K562 (cell line): ENCODE data around the gene LDLR. TPM values are rescaled to one million over a fixed set of nuclear protein-coding genes. Genes with fewer than 3 reads are reported as not detected.
A peak's percentile ranks its signal among the peaks of the same experiment; 100 is the strongest.

Experiments used
- BRCA1 ChIP-seq, 2 experiments: fragments of 450-650 bp in 1 of 2; sonication (generic) in 1 of 2; formaldehyde crosslinking in 1 of 2; IDR thresholded peaks; 2 replicates each; pipeline versions ENCODE4 v1.5.0 to v1.6.1; 2017 to 2020; ENCODE audit warnings: mild to moderate bottlenecking in 1 of 2, missing genetic modification reagents in 1 of 2
- DACH1 ChIP-seq: fragments of 450-650 bp; IDR thresholded peaks from 2 replicates; pipeline ENCODE4 v1.6.1; 2018; ENCODE audit not compliant: partially characterized antibody
- ETV5 ChIP-seq: sonication (generic); formaldehyde crosslinking; IDR thresholded peaks from 2 replicates; pipeline ENCODE4 v1.4.0; 2020; ENCODE audit warnings: low read depth, mild to moderate bottlenecking, missing genetic modification reagents
- JUND ChIP-seq, 2 experiments: IDR thresholded peaks; 2 replicates in 1 of 2; 3 replicates in 1 of 2; pipeline ENCODE4 v1.6.1; 2011; ENCODE audit warnings: borderline replicate concordance in 2 of 2, low read depth in 2 of 2, low read length in 2 of 2, improper control_type of control experiment in 1 of 2, missing biosample characterization in 1 of 2, missing genetic modification characterization in 1 of 2, missing genetic modification reagents in 1 of 2
- MNT ChIP-seq, 2 experiments: fragments of 450-650 bp; conservative IDR thresholded peaks; 2 replicates each; pipeline ENCODE4 v1.6.1; 2017; ENCODE audit warnings: mild to moderate bottlenecking in 2 of 2, moderate library complexity in 2 of 2
- MTA3 ChIP-seq: fragments of 450-650 bp; formaldehyde crosslinking; IDR thresholded peaks from 2 replicates; pipeline ENCODE4 v1.6.1; 2017; ENCODE audit warnings: mild to moderate bottlenecking, borderline replicate concordance
- TEAD1 ChIP-seq, 2 experiments: fragments of 450-650 bp in 1 of 2; sonication (generic) in 1 of 2; formaldehyde crosslinking; IDR thresholded peaks; 2 replicates each; pipeline versions ENCODE4 v1.4.0 to v1.8.0; 2020 to 2022; ENCODE audit warnings: mild to moderate bottlenecking in 2 of 2, missing genetic modification reagents in 1 of 2
- ZBTB7A ChIP-seq: IDR thresholded peaks from 2 replicates; pipeline ENCODE4 v1.6.1; 2011; ENCODE audit warnings: low read depth, mild to moderate bottlenecking, low read length, moderate library complexity, borderline replicate concordance; ENCODE audit not compliant: control insufficient read depth
- ZFP30 ChIP-seq: fragments of 250-450 bp; sonication (Bioruptor Pico); IDR thresholded peaks from 2 replicates; pipeline ENCODE4 v1.8.0; 2022; ENCODE audit warnings: moderate library complexity, mild to moderate bottlenecking, inconsistent platforms, borderline replicate concordance
- ZNF24 ChIP-seq: fragments of 450-650 bp; IDR thresholded peaks from 2 replicates; pipeline ENCODE4 v1.6.1; 2016
- polyA plus RNA-seq, 8 experiments: library from polyadenylated mRNA; depleted of rRNA in 4 of 8; stranded (reverse) in 5 of 8; unstranded in 3 of 8; fragments of >200 nt; fragmentation: Nextera tagmentation in 2 of 8; fragmentation: Illumina TruSeq in 1 of 8; extraction: Ambion mirVana in 2 of 8; extraction: Trizol in 1 of 8; gene quantifications; 2 replicates each; pipeline versions ENCODE4 v1.2.1 to v1.2.3, GENCODE V29; 2011 to 2014; ENCODE audit warnings: inconsistent platforms in 1 of 8, missing spikeins in 1 of 8
- total RNA-seq, 7 experiments: library from RNA; depleted of rRNA in 6 of 7; stranded (reverse); fragments of >200 nt in 6 of 7; fragmentation: Illumina TruSeq in 2 of 7; extraction: Trizol in 2 of 7; gene quantifications; 2 replicates each; pipeline versions ENCODE4 v1.2.1 to v1.2.3, GENCODE V29; 2011 to 2021; ENCODE audit warnings: low replicate concordance in 1 of 7
- TF ChIP-seq, protein P1 (sequence below): sonication (generic); formaldehyde crosslinking; IDR thresholded peaks from 2 replicates; pipeline ENCODE4 v1.8.1; 2023; ENCODE audit warnings: mild to moderate bottlenecking, missing genetic modification reagents
- TF ChIP-seq, protein P2 (sequence below): IDR thresholded peaks from 3 replicates; pipeline ENCODE4 v1.6.1; 2011; ENCODE audit warnings: borderline replicate concordance, mild to moderate bottlenecking, moderate library complexity; ENCODE audit not compliant: insufficient read length; ENCODE audit errors: extremely low read depth
- TF ChIP-seq, protein P3 (sequence below): fragments of 250-450 bp; sonication (Bioruptor Pico); IDR thresholded peaks from 2 replicates; pipeline ENCODE4 v1.4.0; 2020; ENCODE audit warnings: mild to moderate bottlenecking

The LDLR gene
- total and polyA plus RNA-seq, 9 of the 15 experiments (the other 6 are each of a cell fraction or from before 2014, with no cell fraction given) = 19.9 to 114 (median 56.3) TPM

- TF ChIP-seq JUND (IDR thresholded peaks at IDR 0.05; ENCODE audit: borderline replicate concordance, low read depth, low read length) = peak; percentile 57; the same call in 1 of the 2 replicates
- peak; percentile 25; the same call in 1 of the 3 replicates for TF ChIP-seq JUND (tag; IDR thresholded peaks at IDR 0.05; ENCODE audit: borderline replicate concordance, low read depth, low read length)
- TF ChIP-seq, protein P1, sequence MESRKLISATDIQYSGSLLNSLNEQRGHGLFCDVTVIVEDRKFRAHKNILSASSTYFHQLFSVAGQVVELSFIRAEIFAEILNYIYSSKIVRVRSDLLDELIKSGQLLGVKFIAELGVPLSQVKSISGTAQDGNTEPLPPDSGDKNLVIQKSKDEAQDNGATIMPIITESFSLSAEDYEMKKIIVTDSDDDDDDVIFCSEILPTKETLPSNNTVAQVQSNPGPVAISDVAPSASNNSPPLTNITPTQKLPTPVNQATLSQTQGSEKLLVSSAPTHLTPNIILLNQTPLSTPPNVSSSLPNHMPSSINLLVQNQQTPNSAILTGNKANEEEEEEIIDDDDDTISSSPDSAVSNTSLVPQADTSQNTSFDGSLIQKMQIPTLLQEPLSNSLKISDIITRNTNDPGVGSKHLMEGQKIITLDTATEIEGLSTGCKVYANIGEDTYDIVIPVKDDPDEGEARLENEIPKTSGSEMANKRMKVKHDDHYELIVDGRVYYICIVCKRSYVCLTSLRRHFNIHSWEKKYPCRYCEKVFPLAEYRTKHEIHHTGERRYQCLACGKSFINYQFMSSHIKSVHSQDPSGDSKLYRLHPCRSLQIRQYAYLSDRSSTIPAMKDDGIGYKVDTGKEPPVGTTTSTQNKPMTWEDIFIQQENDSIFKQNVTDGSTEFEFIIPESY = peak; percentile 78
- TF ChIP-seq TEAD1 (CRISPR knock-in tag; IDR thresholded peaks at IDR 0.05) = 0 out of 4 replicates have a peak, but pooled peaks of 1 of the 2 experiments have one; percentile 43
- TF ChIP-seq, protein P2, sequence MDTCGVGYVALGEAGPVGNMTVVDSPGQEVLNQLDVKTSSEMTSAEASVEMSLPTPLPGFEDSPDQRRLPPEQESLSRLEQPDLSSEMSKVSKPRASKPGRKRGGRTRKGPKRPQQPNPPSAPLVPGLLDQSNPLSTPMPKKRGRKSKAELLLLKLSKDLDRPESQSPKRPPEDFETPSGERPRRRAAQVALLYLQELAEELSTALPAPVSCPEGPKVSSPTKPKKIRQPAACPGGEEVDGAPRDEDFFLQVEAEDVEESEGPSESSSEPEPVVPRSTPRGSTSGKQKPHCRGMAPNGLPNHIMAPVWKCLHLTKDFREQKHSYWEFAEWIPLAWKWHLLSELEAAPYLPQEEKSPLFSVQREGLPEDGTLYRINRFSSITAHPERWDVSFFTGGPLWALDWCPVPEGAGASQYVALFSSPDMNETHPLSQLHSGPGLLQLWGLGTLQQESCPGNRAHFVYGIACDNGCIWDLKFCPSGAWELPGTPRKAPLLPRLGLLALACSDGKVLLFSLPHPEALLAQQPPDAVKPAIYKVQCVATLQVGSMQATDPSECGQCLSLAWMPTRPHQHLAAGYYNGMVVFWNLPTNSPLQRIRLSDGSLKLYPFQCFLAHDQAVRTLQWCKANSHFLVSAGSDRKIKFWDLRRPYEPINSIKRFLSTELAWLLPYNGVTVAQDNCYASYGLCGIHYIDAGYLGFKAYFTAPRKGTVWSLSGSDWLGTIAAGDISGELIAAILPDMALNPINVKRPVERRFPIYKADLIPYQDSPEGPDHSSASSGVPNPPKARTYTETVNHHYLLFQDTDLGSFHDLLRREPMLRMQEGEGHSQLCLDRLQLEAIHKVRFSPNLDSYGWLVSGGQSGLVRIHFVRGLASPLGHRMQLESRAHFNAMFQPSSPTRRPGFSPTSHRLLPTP = no peak
- TF ChIP-seq ETV5 (CRISPR knock-in tag) = peak; percentile 87
- TF ChIP-seq, protein P3, sequence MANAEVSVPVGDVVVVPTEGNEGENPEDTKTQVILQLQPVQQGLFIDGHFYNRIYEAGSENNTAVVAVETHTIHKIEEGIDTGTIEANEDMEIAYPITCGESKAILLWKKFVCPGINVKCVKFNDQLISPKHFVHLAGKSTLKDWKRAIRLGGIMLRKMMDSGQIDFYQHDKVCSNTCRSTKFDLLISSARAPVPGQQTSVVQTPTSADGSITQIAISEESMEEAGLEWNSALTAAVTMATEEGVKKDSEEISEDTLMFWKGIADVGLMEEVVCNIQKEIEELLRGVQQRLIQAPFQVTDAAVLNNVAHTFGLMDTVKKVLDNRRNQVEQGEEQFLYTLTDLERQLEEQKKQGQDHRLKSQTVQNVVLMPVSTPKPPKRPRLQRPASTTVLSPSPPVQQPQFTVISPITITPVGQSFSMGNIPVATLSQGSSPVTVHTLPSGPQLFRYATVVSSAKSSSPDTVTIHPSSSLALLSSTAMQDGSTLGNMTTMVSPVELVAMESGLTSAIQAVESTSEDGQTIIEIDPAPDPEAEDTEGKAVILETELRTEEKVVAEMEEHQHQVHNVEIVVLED = no peak
- no peak for TF ChIP-seq BRCA1 (IDR thresholded peaks at IDR 0.05)
- no peak for TF ChIP-seq BRCA1 (CRISPR knock-in tag; IDR thresholded peaks at IDR 0.05)
- TF ChIP-seq MNT (conservative IDR thresholded peaks at IDR 0.05) = peak in 1 of 2 experiments; percentile 46; a peak in 2 of 4 replicates
- TF ChIP-seq ZBTB7A = peak; percentile 76; the same call in 1 of the 2 replicates
- TF ChIP-seq ZFP30 (CRISPR knock-in tag) = no peak
- peak; percentile 71; the same call in 1 of the 2 replicates for TF ChIP-seq MTA3
- no peak for TF ChIP-seq DACH1
- no peak for TF ChIP-seq ZNF24
Observed at GRCh38 chr19:11137542-11138384, 48.5 kb downstream of the LDLR start (continued).
